GM21528 (cell line): Measurements from ENCODE around the gene BCAS3.
"Not testable (repeated sequence)": the region's sequence is repeated elsewhere in the genome, so short reads cannot be mapped to it uniquely, and the experiment has no call there.

Experiments
- ATAC-seq: cut with Tn5 transposase; IDR thresholded peaks from one replicate; pipeline ENCODE4 v1.9.1; 2021; ENCODE audit warnings: mild to moderate bottlenecking, moderate library complexity; ENCODE audit not compliant: unreplicated experiment, low FRiP score

BCAS3 gene

GRCh38 chr17:60916043-60916442 lies 238.4 kb downstream of the BCAS3 start:
- ATAC-seq = no peak

GRCh38 chr17:60920107-60920506 lies 242.5 kb downstream of the BCAS3 start:
- no peak for ATAC-seq

- no peak for ATAC-seq
Observed at GRCh38 chr17:60923000-60923399, 245.3 kb downstream of the BCAS3 start.

GRCh38 chr17:60926466-60927183 lies 249.0 kb downstream of the BCAS3 start:
- no peak for ATAC-seq

GRCh38 chr17:60933739-60934138 lies 256.1 kb downstream of the BCAS3 start:
- no peak for ATAC-seq

GRCh38 chr17:60934723-60935122 lies 257.1 kb downstream of the BCAS3 start:
- ATAC-seq = no peak

GRCh38 chr17:60935991-60936390 lies 258.3 kb downstream of the BCAS3 start:
- ATAC-seq = not testable (repeated sequence)

- ATAC-seq = no peak
Observed at GRCh38 chr17:60939318-60939717, 261.7 kb downstream of the BCAS3 start.

- ATAC-seq = no peak
Observed at GRCh38 chr17:60941028-60941427, 263.4 kb downstream of the BCAS3 start.

- ATAC-seq = no peak
Observed at GRCh38 chr17:60941571-60941970, 263.9 kb downstream of the BCAS3 start.

GRCh38 chr17:60944751-60945150 lies 267.1 kb downstream of the BCAS3 start:
- ATAC-seq = no peak

- ATAC-seq = no peak
Observed at GRCh38 chr17:60947100-60947499, 269.4 kb downstream of the BCAS3 start.

GRCh38 chr17:60947543-60947942 lies 269.9 kb downstream of the BCAS3 start:
- ATAC-seq = no peak

- no peak for ATAC-seq
Observed at GRCh38 chr17:60952747-60953146, 275.1 kb downstream of the BCAS3 start.

- ATAC-seq = no peak
Observed at GRCh38 chr17:60959011-60959410, 281.4 kb downstream of the BCAS3 start.

- ATAC-seq = no peak
Observed at GRCh38 chr17:60959696-60960095, 282.0 kb downstream of the BCAS3 start.

GRCh38 chr17:60960398-60961065 lies 282.9 kb downstream of the BCAS3 start:
- ATAC-seq = no peak

- no peak for ATAC-seq
Observed at GRCh38 chr17:60964160-60964559, 286.5 kb downstream of the BCAS3 start.

- ATAC-seq = no peak
Observed at GRCh38 chr17:60968266-60968665, 290.6 kb downstream of the BCAS3 start.

- no peak for ATAC-seq
Observed at GRCh38 chr17:60969500-60970037, 291.9 kb downstream of the BCAS3 start.

GRCh38 chr17:60970741-60971140 lies 293.1 kb downstream of the BCAS3 start:
- no peak for ATAC-seq
